Measurements from ENCODE around the gene GRID2. TPM values are rescaled to one million over a fixed set of nuclear protein-coding genes. Genes with fewer than 3 reads are reported as not detected.
"Not testable (repeated sequence)": the region's sequence is repeated elsewhere in the genome, so short reads cannot be mapped to it uniquely, and the experiment has no call there.

The GRID2 gene
- not detected in 2 replicates for total RNA-seq

- no peak for DNase-seq (ENCODE audit: extremely low read depth, low read depth, low spot score)
These were observed at the start of gene GRID2 for GRCh38 chr4:92303621-92304027. GRID2 (plus strand) TSS chr4:92303966.

GRCh38 chr4:92253986-92254671, 49.6 kb upstream of the GRID2 start:
- no peak for DNase-seq (ENCODE audit: extremely low read depth, low read depth, low spot score)

DNA sequence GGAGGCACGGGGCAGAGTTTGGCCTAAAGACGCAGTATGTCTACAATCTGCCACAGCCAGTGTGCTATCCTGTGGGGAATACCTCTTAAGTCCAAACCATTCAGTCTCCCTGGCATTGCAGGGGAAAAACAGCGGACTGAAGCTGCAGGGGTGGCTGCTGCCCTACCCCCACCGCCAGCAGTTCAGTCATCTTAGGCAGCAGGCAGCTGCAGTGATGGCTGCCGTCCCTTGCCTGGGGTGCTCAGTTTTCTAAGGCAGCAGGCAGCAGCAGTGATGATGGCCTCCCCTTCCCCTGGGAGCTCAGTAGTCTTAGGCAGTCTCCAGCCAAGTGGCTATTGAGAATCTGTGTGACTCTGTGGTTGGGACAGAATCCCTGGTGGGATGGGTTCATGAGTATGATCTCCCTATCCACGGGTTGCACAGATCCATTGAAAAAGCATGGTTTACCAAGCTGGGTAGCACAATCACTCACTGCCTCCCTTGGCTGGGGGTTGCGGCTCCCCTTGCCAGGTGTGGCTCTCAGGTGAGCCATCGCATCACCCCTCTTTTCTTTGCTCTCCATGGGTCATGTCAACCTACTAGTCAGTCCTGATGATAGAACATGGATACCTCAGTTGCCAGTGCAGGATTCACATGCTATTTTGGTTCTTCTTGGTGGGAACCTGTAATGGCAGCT, 48.9 kb upstream of the GRID2 start:
- DNase-seq (ENCODE audit: extremely low read depth, low read depth, low spot score) = no peak

GRCh38 chr4:92255920-92256244, 47.9 kb upstream of the GRID2 start:
- DNase-seq (ENCODE audit: extremely low read depth, low read depth, low spot score) = no peak

GRCh38 chr4:92257931-92258857, 45.6 kb upstream of the GRID2 start:
- DNase-seq (ENCODE audit: extremely low read depth, low read depth, low spot score) = no peak

DNA sequence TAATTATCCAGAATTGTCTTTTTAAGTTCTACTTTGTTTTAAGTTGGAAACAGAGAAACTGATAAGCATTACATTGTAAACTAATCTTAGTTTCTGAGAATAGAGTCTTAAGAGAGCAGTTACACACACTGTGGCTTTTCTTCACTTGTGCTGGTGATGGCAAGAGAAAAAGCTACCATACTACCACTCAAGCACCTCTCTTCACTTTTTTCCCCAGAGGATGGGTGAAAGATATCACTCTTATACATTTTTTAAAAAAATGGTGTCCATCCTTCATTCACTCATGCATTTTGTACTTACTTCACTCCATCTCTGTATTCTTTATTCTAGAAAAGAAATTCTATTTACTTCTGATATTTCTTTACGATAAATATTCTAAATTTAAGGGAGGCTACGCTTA, 42.5 kb upstream of the GRID2 start:
- no peak for DNase-seq (ENCODE audit: extremely low read depth, low read depth, low spot score)

DNA sequence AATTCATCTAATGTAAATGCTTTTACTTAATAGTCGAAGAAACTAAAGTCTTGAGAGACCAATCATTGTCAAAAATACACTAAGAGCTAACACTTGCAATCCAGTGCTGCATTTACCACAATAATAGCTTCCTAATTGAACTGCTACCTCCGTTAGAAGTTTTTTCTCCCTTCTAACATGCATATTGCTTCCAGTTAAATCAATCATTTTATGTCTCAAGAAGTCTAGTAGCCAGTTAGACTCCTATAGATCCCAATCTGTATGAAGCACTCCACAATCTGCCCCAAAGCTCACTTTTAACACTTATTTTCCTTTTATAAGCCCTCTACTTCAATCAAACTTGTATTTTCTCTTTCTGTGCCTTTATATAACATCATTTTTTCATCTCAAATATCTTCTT, 41.4 kb upstream of the GRID2 start:
- DNase-seq (ENCODE audit: extremely low read depth, low read depth, low spot score) = no peak

- no peak for DNase-seq (ENCODE audit: extremely low read depth, low read depth, low spot score)
These were observed 40.8 kb upstream of the GRID2 start for GRCh38 chr4:92263010-92263409.

DNA sequence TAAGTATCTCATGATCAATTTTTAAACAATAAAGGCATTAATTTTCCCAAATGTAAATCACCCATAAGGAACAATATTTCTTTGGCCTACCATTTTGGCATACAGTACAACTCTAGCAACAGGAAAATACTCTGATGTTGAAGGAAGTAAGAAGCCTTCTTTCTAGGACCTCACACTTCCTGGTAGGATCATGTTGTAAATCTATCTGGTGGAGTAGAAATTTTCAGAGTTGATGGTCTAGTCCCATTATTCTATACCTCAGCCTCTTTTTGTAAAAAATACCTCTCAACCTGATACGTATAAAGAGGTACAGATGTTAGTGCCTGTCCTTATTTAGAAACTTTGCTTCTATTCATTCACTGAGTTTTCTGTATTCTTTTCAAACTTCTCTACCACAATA, 40.2 kb upstream of the GRID2 start:
- DNase-seq (ENCODE audit: extremely low read depth, low read depth, low spot score) = no peak

GRCh38 chr4:92264163-92264562, 39.6 kb upstream of the GRID2 start:
- DNase-seq (ENCODE audit: extremely low read depth, low read depth, low spot score) = no peak

DNA sequence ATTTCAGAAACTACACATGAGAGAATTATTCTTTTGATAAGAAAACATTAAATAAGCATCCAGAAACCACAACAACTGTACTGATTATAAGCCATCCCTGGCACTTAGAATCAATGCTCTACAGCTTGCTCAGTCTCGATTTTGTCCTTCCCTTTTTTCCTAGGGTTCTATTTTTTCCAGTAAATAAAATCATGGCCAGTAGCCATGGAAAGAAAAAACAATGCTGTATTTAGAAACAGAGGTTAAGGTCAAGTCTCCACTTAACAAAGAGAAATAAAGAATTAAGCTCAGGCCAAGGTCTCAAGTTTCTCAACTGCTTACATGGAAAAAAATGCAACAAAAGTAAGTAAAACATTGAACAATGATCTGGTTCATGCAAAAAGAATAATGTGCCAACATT, 38.7 kb upstream of the GRID2 start:
- no peak for DNase-seq (ENCODE audit: extremely low read depth, low read depth, low spot score)

GRCh38 chr4:92265798-92266197, 38.0 kb upstream of the GRID2 start:
- DNase-seq (ENCODE audit: extremely low read depth, low read depth, low spot score) = no peak

DNA sequence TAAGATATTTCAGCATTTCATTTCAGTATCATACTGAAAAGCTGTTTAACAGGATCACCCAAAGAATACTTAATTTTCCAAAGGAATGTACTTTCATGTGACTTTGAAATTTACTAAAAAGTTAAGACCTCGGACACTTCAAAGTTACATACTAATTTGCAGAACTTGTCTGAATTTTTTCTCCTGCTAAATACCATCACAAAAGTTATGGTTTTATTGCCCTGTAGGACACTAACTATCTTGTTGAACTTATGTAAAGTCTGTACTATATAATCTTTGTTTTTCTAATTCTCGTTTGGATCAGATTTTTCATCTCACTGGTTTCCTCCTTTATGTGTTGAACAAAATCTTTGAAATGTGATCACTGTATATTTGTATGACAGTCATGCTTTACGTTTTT, 37.2 kb upstream of the GRID2 start:
- DNase-seq (ENCODE audit: extremely low read depth, low read depth, low spot score) = no peak

DNA sequence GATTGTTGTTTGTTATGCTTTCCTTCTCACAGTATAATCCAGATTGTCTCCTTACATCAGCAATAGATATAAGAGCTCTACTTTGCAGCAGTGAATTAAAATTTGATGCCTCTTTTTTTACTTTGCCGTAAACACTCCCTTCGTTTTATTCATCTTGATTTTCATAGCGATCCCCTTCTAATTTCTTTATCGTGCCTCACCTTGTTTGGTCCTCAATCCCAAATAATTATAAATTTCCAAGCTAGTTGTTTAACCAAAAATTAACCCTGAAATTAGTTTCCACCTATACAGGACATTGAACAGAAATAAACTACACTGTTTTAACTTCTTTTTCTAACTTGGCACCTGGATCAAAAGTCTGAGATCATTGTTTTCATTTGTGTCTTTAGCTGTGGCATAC, 35.1 kb upstream of the GRID2 start:
- DNase-seq (ENCODE audit: extremely low read depth, low read depth, low spot score) = no peak

DNA sequence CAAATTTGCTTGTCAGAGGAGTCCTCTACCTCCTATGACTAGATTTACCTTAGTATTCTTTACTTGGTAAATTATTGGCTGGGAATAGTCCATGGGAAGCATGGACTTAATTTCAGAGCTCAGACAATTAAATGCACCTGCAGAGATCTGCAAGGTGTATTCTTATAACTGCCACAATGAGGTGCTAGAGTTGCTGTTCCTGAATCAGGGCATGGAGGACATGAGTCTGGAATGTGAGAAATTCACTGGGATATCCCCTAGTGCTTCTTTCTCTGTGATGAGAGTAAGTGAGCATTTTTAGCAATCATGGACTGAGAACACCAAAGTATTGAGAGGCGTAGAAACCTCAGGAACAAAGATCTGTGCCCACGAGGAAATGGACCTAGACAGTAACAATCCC, 32.9 kb upstream of the GRID2 start:
- no peak for DNase-seq (ENCODE audit: extremely low read depth, low read depth, low spot score)

DNA sequence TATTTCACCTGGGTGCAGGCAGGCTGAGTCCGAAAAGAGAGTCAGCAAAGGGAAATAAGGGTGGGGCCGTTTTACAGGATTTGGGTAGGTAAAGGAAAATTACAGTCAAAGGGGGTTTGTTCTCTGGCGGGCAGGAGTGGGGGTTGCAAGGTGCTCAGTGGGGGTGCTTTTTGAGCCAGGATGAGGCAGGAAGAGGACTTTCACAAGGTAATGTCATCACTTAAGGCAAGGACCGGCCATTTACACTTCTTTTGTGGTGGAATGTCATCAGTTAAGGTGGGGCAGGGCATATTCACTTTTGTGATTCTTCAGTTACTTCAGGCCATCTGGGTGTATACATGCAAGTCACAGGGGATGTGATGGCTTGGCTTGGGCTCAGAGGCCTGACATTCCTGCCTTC, 32.2 kb upstream of the GRID2 start:
- DNase-seq (ENCODE audit: extremely low read depth, low read depth, low spot score) = not testable (repeated sequence)

GRCh38 chr4:92277057-92277881, 26.5 kb upstream of the GRID2 start:
- not testable (repeated sequence) for DNase-seq (ENCODE audit: extremely low read depth, low read depth, low spot score)

- DNase-seq (ENCODE audit: extremely low read depth, low read depth, low spot score) = no peak
These were observed 24.5 kb upstream of the GRID2 start for GRCh38 chr4:92279296-92279695.

GRCh38 chr4:92299152-92299551, 4.6 kb upstream of the GRID2 start:
- DNase-seq (ENCODE audit: extremely low read depth, low read depth, low spot score) = no peak

- DNase-seq (ENCODE audit: extremely low read depth, low read depth, low spot score) = no peak
These were observed 355 bp downstream of the GRID2 start for GRCh38 chr4:92304121-92304520.

- DNase-seq (ENCODE audit: extremely low read depth, low read depth, low spot score) = no peak
These were observed 840 bp downstream of the GRID2 start for GRCh38 chr4:92304606-92305005.
